CD4-positive, CD25-positive, alpha-beta regulatory T cell (primary cell): ENCODE results near the gene NEK1. TPM values are rescaled to one million over a fixed set of nuclear protein-coding genes. Genes with fewer than 3 reads are reported as not detected.
"Not testable (repeated sequence)": the region's sequence is repeated elsewhere in the genome, so short reads cannot be mapped to it uniquely, and the experiment has no call there.

ENCODE experiments used
- ATAC-seq, 2 donors: fragments of 150-1000 bp; cut with Tn5 transposase; one replicate each; pipeline ENCODE4 v1.10.0; 2021; ENCODE audit warnings: low read depth in 2 of 2, moderate number of reproducible peaks in 2 of 2, moderate library complexity in 1 of 2
- DNase-seq, 3 donors: peaks; one replicate each; pipeline versions ENCODE4 v3.0.0 to v3.0.0-alpha.2; 2012 to 2022; ENCODE audit warnings: mixed read lengths in 1 of 3
- H3K27ac ChIP-seq: one replicate; pipeline ENCODE4 v1.7.0; 2013; ENCODE audit warnings: mild to moderate bottlenecking, low read length; ENCODE audit not compliant: insufficient read depth, poor library complexity, severe bottlenecking
- H3K27me3 ChIP-seq: one replicate; pipeline ENCODE4 v1.7.0; 2013; ENCODE audit warnings: low read length; ENCODE audit not compliant: control insufficient read depth, insufficient read depth
- H3K36me3 ChIP-seq: one replicate; pipeline ENCODE4 v1.7.0; 2013; ENCODE audit warnings: mild to moderate bottlenecking, low read length, moderate library complexity; ENCODE audit not compliant: control insufficient read depth, insufficient read depth
- H3K4me1 ChIP-seq: 2 replicates; pipeline ENCODE4 v1.7.0; 2013; ENCODE audit warnings: mild to moderate bottlenecking, low read length; ENCODE audit not compliant: insufficient read depth, control insufficient read depth, poor library complexity, severe bottlenecking
- H3K4me3 ChIP-seq: one replicate; pipeline ENCODE4 v1.7.0; 2013; ENCODE audit warnings: low read depth, mild to moderate bottlenecking, low read length, moderate library complexity
- H3K9me3 ChIP-seq, 2 experiments: 1 replicate in 1 of 2; 2 replicates in 1 of 2; pipeline ENCODE4 v1.7.0; 2013; ENCODE audit warnings: low read length in 2 of 2, mild to moderate bottlenecking in 1 of 2, moderate library complexity in 1 of 2; ENCODE audit not compliant: control insufficient read depth in 2 of 2
- H3K27ac Mint-ChIP-seq, 3 donors: one replicate each; pipeline ENCODE4 v1.8.0; 2020 to 2022; ENCODE audit warnings: mild to moderate bottlenecking in 3 of 3, mixed read lengths in 3 of 3, moderate library complexity in 2 of 3
- H3K27me3 Mint-ChIP-seq: one replicate; pipeline ENCODE4 v1.8.0; 2022; ENCODE audit warnings: mild to moderate bottlenecking, mixed read lengths
- H3K36me3 Mint-ChIP-seq: one replicate; pipeline ENCODE4 v1.8.0; 2020; ENCODE audit warnings: mixed read lengths
- H3K4me1 Mint-ChIP-seq, 4 donors: one replicate each; pipeline ENCODE4 v1.8.0; 2020 to 2022; ENCODE audit warnings: mixed read lengths in 4 of 4, mild to moderate bottlenecking in 1 of 4
- H3K4me3 Mint-ChIP-seq, 4 donors: one replicate each; pipeline ENCODE4 v1.8.0; 2020 to 2022; ENCODE audit warnings: mild to moderate bottlenecking in 4 of 4, mixed read lengths in 4 of 4, moderate library complexity in 3 of 4
- H3K9me3 Mint-ChIP-seq, 7 donors: one replicate each; pipeline ENCODE4 v1.8.0; 2020 to 2022; ENCODE audit warnings: mixed read lengths in 7 of 7, mild to moderate bottlenecking in 3 of 7, moderate library complexity in 2 of 7
- polyA plus RNA-seq, 4 donors: library from polyadenylated mRNA; unstranded; fragments of 300-500 nt; fragmentation: Illumina TruSeq; gene quantifications; one replicate each; pipeline ENCODE4 v1.2.3, GENCODE V29; 2021
- total RNA-seq: library from RNA; stranded (reverse); gene quantifications from one replicate; pipeline ENCODE4 v1.2.3, GENCODE V29; 2022

NEK1 gene
- total and polyA plus RNA-seq, 5 donors from 2014 or later, result 7.7 to 22.9 (median 10.8) TPM

DNA sequence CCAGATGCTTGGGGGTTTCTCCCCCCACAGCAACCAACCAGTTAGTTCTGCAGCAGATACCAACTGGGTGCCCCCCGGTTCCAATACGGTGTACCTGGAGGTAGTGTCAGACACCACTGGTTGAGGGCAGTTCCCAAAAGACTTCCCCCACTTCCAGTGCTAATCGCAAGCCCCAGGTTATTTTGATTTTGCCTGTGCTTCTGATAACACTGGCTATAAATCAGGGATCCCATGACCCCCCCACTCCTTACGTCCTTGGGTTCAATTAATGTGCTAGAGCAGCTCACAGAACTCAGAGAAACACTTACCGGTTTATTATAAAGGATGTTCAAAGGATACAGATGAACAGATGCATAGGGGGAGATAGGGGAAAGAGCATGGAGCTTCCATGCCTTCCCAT lies 13.5 kb upstream of the NEK1 start:
- H3K4me1 Mint-ChIP-seq, result peaks cover 14 to 63% (median 46%) of the 10 kb centered on the region in 4 donors
- no peaks in the 10 kb centered on the region for H3K9me3 Mint-ChIP-seq
- H3K4me3 ChIP-seq, result no peak overlapping the region
- H3K4me1 ChIP-seq, result peaks cover 20% of the 10 kb centered on the region
- H3K36me3 Mint-ChIP-seq, result no peaks in the 10 kb centered on the region
- peak overlapping the region in 2 of 3 donors; percentile 63 to 68 for H3K27ac Mint-ChIP-seq
- no peak overlapping the region for H3K27ac ChIP-seq
- H3K4me3 Mint-ChIP-seq, result no peak overlapping the region
- no peaks in the 10 kb centered on the region for H3K9me3 ChIP-seq
- no peaks in the 10 kb centered on the region for H3K27me3 Mint-ChIP-seq
- ATAC-seq (no peak), DNase-seq (no peak)
- no peaks in the 10 kb centered on the region for H3K36me3 ChIP-seq
- no peaks in the 10 kb centered on the region for H3K27me3 ChIP-seq

DNA sequence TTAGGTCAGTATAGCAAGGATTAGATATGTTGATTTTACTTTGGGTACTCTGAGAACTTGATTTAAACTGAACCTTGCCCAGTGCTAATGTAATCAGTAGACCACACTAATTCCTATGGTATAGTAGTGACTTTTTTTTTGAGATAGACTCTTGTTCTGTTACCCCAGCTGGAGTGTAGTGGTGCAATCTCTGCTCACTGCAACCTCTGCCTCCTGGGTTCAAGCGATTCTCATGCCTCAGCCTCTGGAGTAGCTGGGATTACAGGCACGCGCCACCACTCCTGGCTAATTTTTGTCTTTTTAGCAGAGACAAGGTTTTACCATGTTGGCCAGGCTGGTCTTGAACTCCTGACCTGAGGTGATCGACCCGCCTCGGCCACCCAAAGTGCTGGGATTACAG lies 11.6 kb upstream of the NEK1 start:
- not testable (repeated sequence) for H3K27ac ChIP-seq, ATAC-seq, DNase-seq, H3K4me3 ChIP-seq, H3K27me3 Mint-ChIP-seq, H3K4me3 Mint-ChIP-seq, H3K27me3 ChIP-seq, H3K36me3 Mint-ChIP-seq, H3K9me3 ChIP-seq, H3K9me3 Mint-ChIP-seq, H3K36me3 ChIP-seq
- peak overlapping the region in 1 of 3 donors; percentile 43 for H3K27ac Mint-ChIP-seq
- peaks cover 30% of the 10 kb centered on the region for H3K4me1 ChIP-seq
- H3K4me1 Mint-ChIP-seq, result peaks cover 11 to 71% (median 55%) of the 10 kb centered on the region in 4 donors

DNA sequence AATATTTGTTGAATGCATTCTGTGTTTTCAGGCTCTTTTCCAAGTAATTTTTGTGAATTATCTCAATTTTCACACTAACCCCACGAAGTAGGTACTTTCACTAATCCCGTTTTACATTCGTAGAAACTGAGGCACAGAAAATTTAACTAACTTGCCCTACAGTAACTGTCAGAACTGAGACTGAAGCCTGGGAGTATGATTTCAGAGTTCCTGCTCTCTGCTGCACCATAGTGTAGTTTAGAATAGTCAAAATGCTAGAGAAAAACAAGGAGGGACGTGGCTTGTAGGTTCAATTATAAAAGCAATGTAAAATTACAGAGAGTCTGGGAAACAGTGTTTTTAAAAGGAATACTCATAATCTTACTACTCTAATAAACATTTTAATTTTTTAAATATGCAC lies 10.2 kb upstream of the NEK1 start:
- H3K27me3 Mint-ChIP-seq, result no peaks in the 10 kb centered on the region
- ATAC-seq, result no peak
- H3K27ac ChIP-seq, result peak overlapping the region; percentile 97
- H3K4me3 Mint-ChIP-seq, result peak overlapping the region; percentile 83 to 94 (median 86)
- H3K9me3 Mint-ChIP-seq, result no peaks in the 10 kb centered on the region
- peak overlapping the region; percentile 94 to 98 (median 95) for H3K27ac Mint-ChIP-seq
- peak overlapping the region; percentile 97 for H3K4me3 ChIP-seq
- DNase-seq, result no peak
- H3K27me3 ChIP-seq, result no peaks in the 10 kb centered on the region
- no peaks in the 10 kb centered on the region for H3K36me3 Mint-ChIP-seq
- H3K4me1 Mint-ChIP-seq, result peaks cover 16 to 79% (median 60%) of the 10 kb centered on the region in 4 donors
- H3K4me1 ChIP-seq, result peaks cover 42% of the 10 kb centered on the region
- no peaks in the 10 kb centered on the region for H3K36me3 ChIP-seq
- no peaks in the 10 kb centered on the region for H3K9me3 ChIP-seq

DNA sequence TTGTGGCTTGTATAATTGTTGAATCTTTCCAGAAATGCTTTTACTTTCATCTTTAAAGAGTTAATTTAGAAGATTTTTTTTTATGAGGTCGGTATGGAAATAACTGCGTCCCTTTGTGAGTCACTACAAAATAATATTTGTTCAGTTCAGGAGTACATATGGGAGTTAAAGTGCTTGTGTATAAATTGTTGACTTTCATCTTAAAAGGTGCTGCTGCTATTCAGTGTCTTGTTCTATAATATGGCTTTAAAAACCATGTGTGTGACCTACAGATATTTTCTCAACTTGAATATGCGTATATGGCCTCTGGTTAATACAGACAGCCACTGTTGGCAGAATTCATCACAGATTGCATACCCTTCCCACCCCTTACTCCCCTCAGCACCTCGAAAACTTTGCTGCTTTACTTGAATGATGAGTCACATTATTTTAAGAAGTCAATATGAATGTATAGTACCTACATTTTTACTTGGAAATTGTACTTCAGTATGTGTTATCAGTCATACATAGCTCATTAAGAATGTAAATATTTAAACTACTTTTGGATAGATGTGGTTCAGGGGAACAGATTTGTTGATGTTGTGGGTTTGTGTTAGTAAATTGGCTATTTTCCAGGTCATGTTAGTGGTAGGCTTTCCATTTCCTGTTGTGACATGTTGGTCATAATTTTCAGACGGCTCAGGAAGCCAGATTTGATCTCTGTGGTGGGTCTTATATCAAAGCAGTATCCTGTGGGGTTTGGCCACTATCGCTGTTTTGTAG lies 9.5 kb upstream of the NEK1 start:
- Mint-ChIP-seq H3K4me1 (peaks cover 16 to 77% (median 57%) of the 10 kb centered on the region in 4 donors), H3K9me3 (no peaks in the 10 kb centered on the region), H3K27me3 (no peaks in the 10 kb centered on the region), H3K27ac (peak overlapping the region; percentile 94 to 98 (median 95)), H3K4me3 (peak overlapping the region; percentile 83 to 94 (median 86)), H3K36me3 (no peaks in the 10 kb centered on the region)
- Histone ChIP-seq H3K4me3 (peak overlapping the region; percentile 97), H3K27me3 (no peaks in the 10 kb centered on the region), H3K36me3 (no peaks in the 10 kb centered on the region), H3K9me3 (no peaks in the 10 kb centered on the region), H3K27ac (peak overlapping the region; percentile 97), H3K4me1 (peaks cover 42% of the 10 kb centered on the region)
- ATAC-seq (peak; percentile 9), DNase-seq (peak; percentile 40 to 74 (median 53))

DNA sequence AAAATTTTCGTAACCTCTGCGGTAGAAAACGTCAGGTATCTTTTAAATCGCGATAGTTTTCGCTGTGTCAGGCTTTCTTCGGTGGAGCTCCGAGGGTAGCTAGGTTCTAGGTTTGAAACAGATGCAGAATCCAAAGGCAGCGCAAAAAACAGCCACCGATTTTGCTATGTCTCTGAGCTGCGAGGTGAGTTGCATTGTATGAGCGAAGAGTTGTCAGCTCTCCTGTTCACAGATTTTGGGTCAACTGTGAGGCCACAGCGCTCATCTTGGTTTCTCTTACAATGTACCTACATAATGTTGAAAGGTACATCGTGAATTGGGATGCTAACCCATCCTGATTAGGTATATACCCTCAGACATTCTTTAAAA lies 8.5 kb upstream of the NEK1 start:
- Histone ChIP-seq H3K27ac (peak overlapping the region; percentile 97), H3K4me1 (peaks cover 42% of the 10 kb centered on the region), H3K4me3 (peak overlapping the region; percentile 97), H3K36me3 (no peaks in the 10 kb centered on the region), H3K27me3 (no peaks in the 10 kb centered on the region), H3K9me3 (no peaks in the 10 kb centered on the region)
- peak in 2 of 3 donors; percentile 4 to 49 for DNase-seq
- peak overlapping the region; percentile 87 to 99 (median 98) for H3K4me3 Mint-ChIP-seq
- no peak for ATAC-seq
- H3K36me3 Mint-ChIP-seq, result no peaks in the 10 kb centered on the region
- H3K27ac Mint-ChIP-seq, result peak overlapping the region; percentile 98 to 99 (median 99)
- H3K9me3 Mint-ChIP-seq, result no peaks in the 10 kb centered on the region
- H3K4me1 Mint-ChIP-seq, result peaks cover 16 to 68% (median 54%) of the 10 kb centered on the region in 4 donors
- H3K27me3 Mint-ChIP-seq, result no peaks in the 10 kb centered on the region

DNA sequence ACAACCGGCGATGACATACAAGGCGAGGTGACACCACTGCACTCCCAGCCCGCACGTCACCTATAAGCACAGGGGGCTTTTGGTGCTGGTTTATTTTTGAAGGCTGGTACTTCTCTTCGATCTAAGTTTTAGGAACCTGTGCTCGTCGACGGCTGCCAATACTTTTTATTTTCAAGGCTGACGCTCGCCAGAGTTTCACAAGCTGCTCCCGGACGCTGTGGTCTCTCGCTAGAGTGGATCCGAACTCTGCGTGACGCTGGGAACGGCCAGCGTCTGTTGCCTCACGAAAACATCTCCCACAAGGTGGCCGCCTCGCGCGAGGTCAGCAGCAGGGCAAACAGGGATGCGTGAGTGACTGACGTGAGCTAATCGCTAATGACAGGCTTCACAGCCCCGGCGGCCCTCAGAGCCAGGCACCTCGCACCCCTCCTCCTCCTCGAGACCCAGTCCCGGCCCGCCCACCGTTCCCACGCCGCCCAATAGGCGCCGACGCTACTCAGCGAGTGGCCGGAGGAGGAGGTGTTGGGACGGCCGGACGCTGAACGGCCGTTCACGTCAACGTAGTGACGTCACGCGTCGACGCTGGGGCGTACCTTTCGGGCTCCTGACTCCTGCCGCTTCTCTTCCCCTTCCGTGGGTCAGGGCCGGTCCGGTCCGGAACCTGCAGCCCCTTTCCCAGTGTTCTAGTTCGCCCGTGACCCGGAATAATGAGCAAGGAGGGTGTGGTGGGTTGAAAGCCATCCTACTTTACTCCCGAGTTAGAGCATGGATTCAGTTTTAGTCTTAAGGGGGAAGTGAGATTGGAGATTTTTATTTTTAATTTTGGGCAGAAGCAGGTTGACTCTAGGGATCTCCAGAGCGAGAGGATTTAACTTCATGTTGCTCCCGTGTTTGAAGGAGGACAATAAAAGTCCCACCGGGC lies 7.8 kb upstream of the NEK1 start, which contains the start of gene CLCN3:
CLCN3 (plus strand) TSS at position 621 of the 922 bp plus-strand sequence. CDS start 15,351 bp downstream, outside the sequence.
- H3K4me3 Mint-ChIP-seq, result peak within 1 kb of the TSS; percentile 87 to 99 (median 98)
- H3K9me3 Mint-ChIP-seq, result no peaks in the 10 kb centered on the region
- H3K27ac Mint-ChIP-seq, result peak within 1 kb of the TSS; percentile 98 to 99 (median 99)
- Histone ChIP-seq H3K36me3 (no peaks in the 10 kb centered on the region), H3K9me3 (no peaks in the 10 kb centered on the region), H3K4me3 (peak within 1 kb of the TSS; percentile 97), H3K27ac (peak within 1 kb of the TSS; percentile 97), H3K4me1 (peaks cover 42% of the 10 kb centered on the region), H3K27me3 (no peaks in the 10 kb centered on the region)
- ATAC-seq (peak; percentile 79 to 82), DNase-seq (peak; percentile 80 to 95 (median 84))
- no peaks in the 10 kb centered on the region for H3K36me3 Mint-ChIP-seq
- no peaks in the 10 kb centered on the region for H3K27me3 Mint-ChIP-seq
- peaks cover 16 to 63% (median 49%) of the 10 kb centered on the region in 4 donors for H3K4me1 Mint-ChIP-seq

DNA sequence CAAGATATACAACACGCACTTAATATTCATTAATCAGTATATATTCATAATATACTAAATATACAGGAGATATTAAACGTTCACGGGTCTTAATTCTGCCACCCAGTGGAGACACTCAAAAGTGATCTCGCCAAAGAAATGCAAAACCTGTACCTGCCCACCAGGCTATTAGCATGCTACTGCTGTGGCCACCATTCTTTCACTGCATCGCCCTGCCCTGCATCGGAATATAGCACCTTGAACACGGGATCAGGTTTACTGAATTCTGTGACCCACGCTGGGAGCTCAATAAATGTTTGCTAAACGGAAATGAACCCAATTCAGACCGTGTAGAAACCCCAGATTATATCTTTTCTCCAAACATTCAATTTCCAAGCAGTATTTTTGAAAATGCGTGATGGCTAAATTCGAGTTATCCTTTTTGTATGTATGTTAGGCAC lies 7.2 kb upstream of the NEK1 start:
- Mint-ChIP-seq H3K4me3 (peak overlapping the region; percentile 87 to 99 (median 98)), H3K27me3 (no peaks in the 10 kb centered on the region), H3K27ac (peak overlapping the region; percentile 98 to 99 (median 99)), H3K4me1 (peaks cover 16 to 60% (median 47%) of the 10 kb centered on the region in 4 donors), H3K36me3 (no peaks in the 10 kb centered on the region), H3K9me3 (no peaks in the 10 kb centered on the region)
- H3K27ac ChIP-seq, result peak overlapping the region; percentile 97
- no peaks in the 10 kb centered on the region for H3K9me3 ChIP-seq
- no peaks in the 10 kb centered on the region for H3K27me3 ChIP-seq
- H3K36me3 ChIP-seq, result no peaks in the 10 kb centered on the region
- peak; percentile 44 to 75 (median 67) for DNase-seq
- peak; percentile 52 to 61 for ATAC-seq
- peak overlapping the region; percentile 97 for H3K4me3 ChIP-seq
- H3K4me1 ChIP-seq, result peaks cover 42% of the 10 kb centered on the region
